Panc1 (cell line): Measurements from ENCODE around the gene KCNQ4. TPM values are rescaled to one million over a fixed set of nuclear protein-coding genes. Genes with fewer than 3 reads are reported as not detected.

Experiments
- ATAC-seq: fragments of 200-7000 bp; cut with Tn5 transposase; 2 replicates; pipeline ENCODE4 v1.9.1; 2020; ENCODE audit warnings: mild to moderate bottlenecking, moderate library complexity
- BruUV-seq: library from RNA; stranded (reverse); fragments of 400-500 nt; replicated peaks from 2 replicates; lab custom pipeline; 2021; lab: Mats Ljungman, UMichigan
- CTCF ChIA-PET: fragments of 300-600 bp; sonication (Branson Sonifier 250); formaldehyde crosslinking; loops from one replicate; lab custom pipeline; 2022; ENCODE audit warnings: antibody characterized with exemption; lab: Charles Lee
- POLR2A ChIA-PET: fragments of 300-600 bp; sonication (Branson Sonifier 250); formaldehyde crosslinking; loops from one replicate; lab custom pipeline; 2022; ENCODE audit warnings: antibody characterized with exemption; lab: Charles Lee
- DNase-seq: peaks from one replicate; pipeline ENCODE4 v3.0.0-alpha.2; 2010; ENCODE audit warnings: low read depth, low spot score
- H3K27ac ChIP-seq: 2 replicates; pipeline ENCODE4 v1.5.1; 2011; ENCODE audit warnings: mild to moderate bottlenecking, low read length, inconsistent platforms
- H3K27me3 ChIP-seq: fragments of 200-500 bp; sonication (Bioruptor generic); 2 replicates; pipeline ENCODE4 v1.6.0; 2014; ENCODE audit warnings: low read length, inconsistent platforms; ENCODE audit not compliant: control insufficient read depth, insufficient read depth
- H3K36me3 ChIP-seq: fragments of 200-500 bp; sonication (Bioruptor generic); 2 replicates; pipeline ENCODE4 v1.5.1; 2014; ENCODE audit warnings: inconsistent platforms, mild to moderate bottlenecking, low read length, moderate library complexity; ENCODE audit not compliant: control insufficient read depth, insufficient read depth
- H3K4me1 ChIP-seq: 2 replicates; pipeline ENCODE4 v1.5.1; 2011; ENCODE audit warnings: inconsistent platforms, mild to moderate bottlenecking, low read length, moderate library complexity; ENCODE audit not compliant: control insufficient read depth, insufficient read depth
- H3K4me3 ChIP-seq, 2 experiments: 2 replicates each; pipeline ENCODE4 v1.5.1; 2011 to 2012; ENCODE audit warnings: low read depth in 2 of 2, low read length in 2 of 2, mild to moderate bottlenecking in 2 of 2, inconsistent platforms in 1 of 2, moderate library complexity in 1 of 2
- H3K9me3 ChIP-seq: fragments of 200-500 bp; sonication (Bioruptor generic); 2 replicates; pipeline ENCODE4 v1.5.1; 2014; ENCODE audit warnings: low read depth, mild to moderate bottlenecking, inconsistent platforms, low read length, moderate library complexity; ENCODE audit not compliant: control insufficient read depth, insufficient read depth
- POLR2AphosphoS5 ChIP-seq: IDR thresholded peaks from 2 replicates; pipeline ENCODE4 v1.6.1; 2012; ENCODE audit warnings: mild to moderate bottlenecking, low read depth, low read length, moderate library complexity
- SIN3A ChIP-seq: IDR thresholded peaks from 2 replicates; pipeline ENCODE4 v1.6.1; 2012; ENCODE audit warnings: low read depth, mild to moderate bottlenecking, low read length, moderate library complexity, borderline replicate concordance; ENCODE audit not compliant: insufficient read depth
- TCF7L2 ChIP-seq: IDR thresholded peaks from 2 replicates; pipeline ENCODE4 v1.6.1; 2011; ENCODE audit warnings: mild to moderate bottlenecking, low read depth, low read length, inconsistent platforms
- in situ Hi-C: cut with HindIII; loops from 2 replicates; pipeline ENCODE4 v1.10.0; 2016; ENCODE audit warnings: low sequenced_read_pairs, low pct_unique_long_range_greater_than_20kb
- intact Hi-C: fragments of 100-400 bp; cut with micrococcal nuclease; formaldehyde crosslinking; loops from one replicate; pipeline ENCODE4 v1.10.0; 2022; ENCODE audit not compliant: unreplicated experiment
- total RNA-seq: library from RNA; stranded (reverse); gene quantifications from one replicate; pipeline ENCODE4 v1.2.1, GENCODE V29; 2021; ENCODE audit not compliant: unreplicated experiment
- TF ChIP-seq, protein P1 (sequence below): fragments of 450-650 bp; IDR thresholded peaks from 2 replicates; pipeline ENCODE4 v1.5.1; 2017; ENCODE audit warnings: mild to moderate bottlenecking
- TF ChIP-seq, protein P2 (sequence below), 2 experiments: IDR thresholded peaks; 2 replicates each; pipeline ENCODE4 v1.6.1; 2011 to 2012; ENCODE audit warnings: low read depth in 2 of 2, control low read depth in 1 of 2, low read length in 1 of 2, mild to moderate bottlenecking in 1 of 2, moderate library complexity in 1 of 2; ENCODE audit not compliant: insufficient read depth in 1 of 2

Gene KCNQ4
- total RNA-seq, 1 experiment from 2014 or later = 2.6 TPM

DNA sequence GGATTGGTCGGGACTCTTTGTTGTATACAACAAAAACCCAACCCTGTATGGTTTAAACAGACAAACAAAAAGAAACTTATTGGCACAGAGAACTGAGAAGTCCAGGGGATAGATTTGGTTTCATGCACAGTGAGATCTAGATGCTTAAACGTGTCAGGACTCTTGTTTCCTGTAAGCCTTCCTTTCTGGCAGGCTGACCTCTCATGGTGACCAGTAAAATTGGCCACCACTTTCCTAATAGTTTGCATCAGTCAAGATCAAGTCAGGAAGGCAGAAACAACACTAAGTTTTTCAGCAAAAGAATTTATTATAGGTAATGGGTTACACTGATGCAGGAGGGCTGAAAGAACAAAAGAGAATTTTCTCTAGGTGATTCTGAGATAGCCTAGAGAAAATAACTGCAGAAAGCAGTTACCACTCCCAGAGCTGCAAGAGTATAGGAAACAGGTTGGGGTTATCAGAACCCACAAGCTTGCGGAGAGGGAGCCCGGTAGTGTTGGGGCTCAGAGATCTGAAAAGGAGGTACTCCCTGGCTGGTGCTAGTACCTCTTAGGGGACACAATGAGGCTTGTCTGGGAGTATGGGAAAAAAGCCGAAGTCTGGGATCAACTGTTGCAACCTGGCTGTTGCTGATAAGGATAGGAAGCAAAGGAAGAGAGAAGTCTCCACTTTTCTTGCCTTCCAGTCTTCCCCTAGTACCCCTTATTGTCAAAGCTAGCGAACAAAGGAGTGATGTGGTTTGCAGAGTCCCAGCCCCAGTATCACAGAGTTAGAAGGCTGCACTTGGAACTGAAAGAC is 57.1 kb downstream of the KCNQ4 start:
- intact Hi-C loops (no loop called here), in situ Hi-C loops (no loop called here)
- Histone ChIP-seq H3K36me3 (no peaks in the 10 kb centered on the region), H3K4me3 (no peak overlapping the region), H3K27me3 (no peaks in the 10 kb centered on the region), H3K4me1 (no peaks in the 10 kb centered on the region), H3K27ac (no peak overlapping the region), H3K9me3 (no peaks in the 10 kb centered on the region)
- POLR2A ChIA-PET = interaction anchor here (0.6 kb wide), 1 partner anchor 101 kb away, joined by 3 read pairs; no protein-coding TSS in a partner anchor
- CTCF ChIA-PET = no interaction called here
- TF ChIP-seq TCF7L2 (no peak), POLR2AphosphoS5 (no peak), SIN3A (no peak)
- TF ChIP-seq, protein P1, sequence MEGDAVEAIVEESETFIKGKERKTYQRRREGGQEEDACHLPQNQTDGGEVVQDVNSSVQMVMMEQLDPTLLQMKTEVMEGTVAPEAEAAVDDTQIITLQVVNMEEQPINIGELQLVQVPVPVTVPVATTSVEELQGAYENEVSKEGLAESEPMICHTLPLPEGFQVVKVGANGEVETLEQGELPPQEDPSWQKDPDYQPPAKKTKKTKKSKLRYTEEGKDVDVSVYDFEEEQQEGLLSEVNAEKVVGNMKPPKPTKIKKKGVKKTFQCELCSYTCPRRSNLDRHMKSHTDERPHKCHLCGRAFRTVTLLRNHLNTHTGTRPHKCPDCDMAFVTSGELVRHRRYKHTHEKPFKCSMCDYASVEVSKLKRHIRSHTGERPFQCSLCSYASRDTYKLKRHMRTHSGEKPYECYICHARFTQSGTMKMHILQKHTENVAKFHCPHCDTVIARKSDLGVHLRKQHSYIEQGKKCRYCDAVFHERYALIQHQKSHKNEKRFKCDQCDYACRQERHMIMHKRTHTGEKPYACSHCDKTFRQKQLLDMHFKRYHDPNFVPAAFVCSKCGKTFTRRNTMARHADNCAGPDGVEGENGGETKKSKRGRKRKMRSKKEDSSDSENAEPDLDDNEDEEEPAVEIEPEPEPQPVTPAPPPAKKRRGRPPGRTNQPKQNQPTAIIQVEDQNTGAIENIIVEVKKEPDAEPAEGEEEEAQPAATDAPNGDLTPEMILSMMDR = no peak
- TF ChIP-seq, protein P2, sequence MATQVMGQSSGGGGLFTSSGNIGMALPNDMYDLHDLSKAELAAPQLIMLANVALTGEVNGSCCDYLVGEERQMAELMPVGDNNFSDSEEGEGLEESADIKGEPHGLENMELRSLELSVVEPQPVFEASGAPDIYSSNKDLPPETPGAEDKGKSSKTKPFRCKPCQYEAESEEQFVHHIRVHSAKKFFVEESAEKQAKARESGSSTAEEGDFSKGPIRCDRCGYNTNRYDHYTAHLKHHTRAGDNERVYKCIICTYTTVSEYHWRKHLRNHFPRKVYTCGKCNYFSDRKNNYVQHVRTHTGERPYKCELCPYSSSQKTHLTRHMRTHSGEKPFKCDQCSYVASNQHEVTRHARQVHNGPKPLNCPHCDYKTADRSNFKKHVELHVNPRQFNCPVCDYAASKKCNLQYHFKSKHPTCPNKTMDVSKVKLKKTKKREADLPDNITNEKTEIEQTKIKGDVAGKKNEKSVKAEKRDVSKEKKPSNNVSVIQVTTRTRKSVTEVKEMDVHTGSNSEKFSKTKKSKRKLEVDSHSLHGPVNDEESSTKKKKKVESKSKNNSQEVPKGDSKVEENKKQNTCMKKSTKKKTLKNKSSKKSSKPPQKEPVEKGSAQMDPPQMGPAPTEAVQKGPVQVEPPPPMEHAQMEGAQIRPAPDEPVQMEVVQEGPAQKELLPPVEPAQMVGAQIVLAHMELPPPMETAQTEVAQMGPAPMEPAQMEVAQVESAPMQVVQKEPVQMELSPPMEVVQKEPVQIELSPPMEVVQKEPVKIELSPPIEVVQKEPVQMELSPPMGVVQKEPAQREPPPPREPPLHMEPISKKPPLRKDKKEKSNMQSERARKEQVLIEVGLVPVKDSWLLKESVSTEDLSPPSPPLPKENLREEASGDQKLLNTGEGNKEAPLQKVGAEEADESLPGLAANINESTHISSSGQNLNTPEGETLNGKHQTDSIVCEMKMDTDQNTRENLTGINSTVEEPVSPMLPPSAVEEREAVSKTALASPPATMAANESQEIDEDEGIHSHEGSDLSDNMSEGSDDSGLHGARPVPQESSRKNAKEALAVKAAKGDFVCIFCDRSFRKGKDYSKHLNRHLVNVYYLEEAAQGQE (IDR thresholded peaks at IDR 0.05; ENCODE audit: insufficient read depth in 1 of 2, low read depth in 2 of 2, low read length in 1 of 2) = no peak
- BruUV-seq = no TSS peak
- no peak for DNase-seq
- no peak for ATAC-seq

DNA sequence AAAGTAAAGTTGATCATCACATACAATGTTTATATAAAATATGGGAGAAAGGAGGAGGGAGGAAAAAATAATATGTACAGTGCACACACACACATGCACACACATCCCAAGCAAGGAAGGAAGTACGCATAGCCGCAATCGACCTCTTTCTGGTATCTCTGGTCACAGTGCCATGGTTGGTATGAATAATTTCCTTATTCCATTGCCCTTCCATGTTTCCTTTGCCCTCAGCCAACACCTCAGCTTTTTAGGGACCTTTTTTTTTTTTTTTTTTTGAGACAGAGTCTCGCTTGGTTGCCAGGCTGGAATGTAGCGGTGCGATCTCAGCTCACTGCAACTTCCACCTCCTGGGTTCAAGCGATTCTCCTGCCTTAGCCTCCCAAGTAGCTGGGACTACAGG is 58.0 kb downstream of the KCNQ4 start:
- TF ChIP-seq TCF7L2 (no peak), SIN3A (no peak), POLR2AphosphoS5 (no peak)
- TF ChIP-seq, protein P2 (IDR thresholded peaks at IDR 0.05; ENCODE audit: insufficient read depth in 1 of 2, low read depth in 2 of 2, low read length in 1 of 2) = no peak
- TF ChIP-seq, protein P1 = no peak
- POLR2A ChIA-PET = no interaction called here
- intact Hi-C loops = no loop called here

More for the DNA sequence above, 58.0 kb downstream of the KCNQ4 start:
- Histone ChIP-seq H3K27me3 (no peaks in the 10 kb centered on the region), H3K4me1 (no peaks in the 10 kb centered on the region), H3K4me3 (no peak overlapping the region), H3K36me3 (no peaks in the 10 kb centered on the region), H3K27ac (no peak overlapping the region), H3K9me3 (no peaks in the 10 kb centered on the region)
- in situ Hi-C loops = no loop called here
- CTCF ChIA-PET = interaction anchor here (0.6 kb wide), 1 partner anchor 84 kb away, joined by 3 read pairs; no protein-coding TSS in a partner anchor
- no TSS peak for BruUV-seq
- ATAC-seq (no peak), DNase-seq (no peak)
